ENCODE results near the gene ZSCAN26.

Gene ZSCAN26

DNA sequence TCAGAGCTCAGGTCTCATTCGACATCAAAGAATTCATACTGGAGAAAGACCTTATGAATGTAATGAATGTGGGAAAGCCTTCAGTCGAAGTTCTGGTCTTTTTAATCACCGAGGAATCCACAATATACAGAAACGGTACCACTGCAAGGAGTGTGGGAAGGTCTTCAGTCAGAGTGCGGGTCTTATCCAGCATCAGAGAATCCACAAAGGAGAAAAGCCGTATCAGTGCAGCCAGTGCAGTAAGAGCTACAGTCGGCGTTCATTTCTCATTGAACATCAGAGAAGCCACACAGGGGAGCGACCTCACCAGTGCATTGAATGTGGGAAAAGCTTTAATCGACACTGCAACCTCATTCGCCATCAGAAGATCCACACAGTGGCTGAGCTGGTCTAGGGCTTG is 34.2 kb upstream of the ZSCAN26 start:
- TF ChIP-seq SNAI2 (CRISPR knock-in tag; IDR thresholded peaks at IDR 0.05) (no peak), CSDC2 (CRISPR knock-in tag; IDR thresholded peaks at IDR 0.05) (no peak), ESRRG (CRISPR knock-in tag; IDR thresholded peaks at IDR 0.05) (no peak), PPARA (CRISPR knock-in tag; IDR thresholded peaks at IDR 0.05; ENCODE audit: borderline replicate concordance) (no peak), OSR1 (CRISPR knock-in tag; IDR thresholded peaks at IDR 0.05) (no peak), RARB (CRISPR knock-in tag; IDR thresholded peaks at IDR 0.05) (no peak), ZFP3 (CRISPR knock-in tag; IDR thresholded peaks at IDR 0.05) (no peak), ISL1 (CRISPR knock-in tag; IDR thresholded peaks at IDR 0.05) (no peak), ZFP30 (CRISPR knock-in tag; IDR thresholded peaks at IDR 0.05) (no peak), ZNF70 (CRISPR knock-in tag; IDR thresholded peaks at IDR 0.05) (no peak), ARNTL (CRISPR knock-in tag; IDR thresholded peaks at IDR 0.05; ENCODE audit: borderline replicate concordance, low read depth) (no peak)
- TF ChIP-seq, protein P1, sequence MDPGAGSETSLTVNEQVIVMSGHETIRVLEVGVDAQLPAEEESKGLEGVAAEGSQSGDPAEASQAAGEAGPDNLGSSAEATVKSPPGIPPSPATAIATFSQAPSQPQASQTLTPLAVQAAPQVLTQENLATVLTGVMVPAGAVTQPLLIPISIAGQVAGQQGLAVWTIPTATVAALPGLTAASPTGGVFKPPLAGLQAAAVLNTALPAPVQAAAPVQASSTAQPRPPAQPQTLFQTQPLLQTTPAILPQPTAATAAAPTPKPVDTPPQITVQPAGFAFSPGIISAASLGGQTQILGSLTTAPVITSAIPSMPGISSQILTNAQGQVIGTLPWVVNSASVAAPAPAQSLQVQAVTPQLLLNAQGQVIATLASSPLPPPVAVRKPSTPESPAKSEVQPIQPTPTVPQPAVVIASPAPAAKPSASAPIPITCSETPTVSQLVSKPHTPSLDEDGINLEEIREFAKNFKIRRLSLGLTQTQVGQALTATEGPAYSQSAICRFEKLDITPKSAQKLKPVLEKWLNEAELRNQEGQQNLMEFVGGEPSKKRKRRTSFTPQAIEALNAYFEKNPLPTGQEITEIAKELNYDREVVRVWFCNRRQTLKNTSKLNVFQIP (CRISPR knock-in tag; IDR thresholded peaks at IDR 0.05; ENCODE audit: borderline replicate concordance, low read depth), result no peak
- TF ChIP-seq, protein P2, sequence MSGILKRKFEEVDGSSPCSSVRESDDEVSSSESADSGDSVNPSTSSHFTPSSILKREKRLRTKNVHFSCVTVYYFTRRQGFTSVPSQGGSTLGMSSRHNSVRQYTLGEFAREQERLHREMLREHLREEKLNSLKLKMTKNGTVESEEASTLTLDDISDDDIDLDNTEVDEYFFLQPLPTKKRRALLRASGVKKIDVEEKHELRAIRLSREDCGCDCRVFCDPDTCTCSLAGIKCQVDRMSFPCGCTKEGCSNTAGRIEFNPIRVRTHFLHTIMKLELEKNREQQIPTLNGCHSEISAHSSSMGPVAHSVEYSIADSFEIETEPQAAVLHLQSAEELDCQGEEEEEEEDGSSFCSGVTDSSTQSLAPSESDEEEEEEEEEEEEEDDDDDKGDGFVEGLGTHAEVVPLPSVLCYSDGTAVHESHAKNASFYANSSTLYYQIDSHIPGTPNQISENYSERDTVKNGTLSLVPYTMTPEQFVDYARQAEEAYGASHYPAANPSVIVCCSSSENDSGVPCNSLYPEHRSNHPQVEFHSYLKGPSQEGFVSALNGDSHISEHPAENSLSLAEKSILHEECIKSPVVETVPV (CRISPR knock-in tag; IDR thresholded peaks at IDR 0.05), result no peak
- no peak for ATAC-seq

DNA sequence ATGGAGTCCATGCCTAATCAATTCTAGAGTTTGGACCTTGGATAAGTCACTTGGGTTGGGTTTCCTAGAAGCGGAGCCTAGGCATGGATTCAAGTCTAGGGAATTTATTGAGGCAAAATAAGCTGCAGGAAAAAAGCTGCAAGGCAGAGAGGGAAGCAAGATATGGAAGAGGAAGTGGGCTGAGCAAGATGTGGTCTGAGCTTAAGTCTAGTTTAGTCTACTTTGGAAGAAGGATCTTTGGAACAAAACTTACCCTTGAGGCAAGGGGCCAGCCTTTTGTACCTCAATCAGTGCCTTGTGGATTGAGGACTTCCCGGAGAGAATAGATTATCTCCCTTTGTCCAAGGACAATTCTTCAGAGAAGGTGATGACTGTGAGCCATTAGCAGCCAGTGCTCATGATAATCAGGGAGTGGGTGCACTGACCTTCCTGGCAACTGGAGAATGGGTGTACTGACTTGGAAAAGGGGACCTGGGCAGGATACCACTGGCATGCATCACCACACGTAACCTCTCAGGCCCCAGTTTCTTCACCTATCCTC is 31.0 kb upstream of the ZSCAN26 start:
- no peak for TF ChIP-seq ESRRG (CRISPR knock-in tag; IDR thresholded peaks at IDR 0.05)
- no peak for ATAC-seq

DNA sequence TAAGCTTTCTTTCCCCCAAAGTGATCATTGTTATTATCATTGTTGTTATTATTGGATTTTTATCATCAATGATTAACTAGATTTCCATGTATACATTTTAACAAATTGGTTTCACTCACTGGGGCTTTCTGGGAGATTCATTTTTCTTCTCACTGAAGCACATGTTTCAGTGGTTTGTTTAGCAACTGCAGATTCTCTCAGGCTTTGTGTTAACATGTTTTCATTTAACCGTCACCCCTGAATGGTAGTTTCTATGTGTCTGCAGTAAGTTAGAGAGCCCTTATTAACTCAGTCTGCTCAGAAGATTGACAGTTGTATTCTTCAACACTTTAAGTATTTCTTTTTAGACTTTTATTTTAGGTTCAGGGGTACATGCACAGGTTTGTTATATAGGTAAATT is 27.3 kb upstream of the ZSCAN26 start:
- TF ChIP-seq TOX (CRISPR knock-in tag; IDR thresholded peaks at IDR 0.05; ENCODE audit: borderline replicate concordance) (no peak), ZFP3 (CRISPR knock-in tag; IDR thresholded peaks at IDR 0.05) (no peak), ZNF565 (CRISPR knock-in tag; conservative IDR thresholded peaks at IDR 0.05; ENCODE audit: low read depth) (no peak), OSR1 (CRISPR knock-in tag; IDR thresholded peaks at IDR 0.05) (no peak), ZFP30 (CRISPR knock-in tag; IDR thresholded peaks at IDR 0.05) (no peak), ISL1 (CRISPR knock-in tag; IDR thresholded peaks at IDR 0.05) (no peak), SNAI2 (CRISPR knock-in tag; IDR thresholded peaks at IDR 0.05) (no peak), PPARA (CRISPR knock-in tag; IDR thresholded peaks at IDR 0.05; ENCODE audit: borderline replicate concordance) (no peak), ESRRG (CRISPR knock-in tag; IDR thresholded peaks at IDR 0.05) (no peak), ZNF70 (CRISPR knock-in tag; IDR thresholded peaks at IDR 0.05) (no peak), RARB (CRISPR knock-in tag; IDR thresholded peaks at IDR 0.05) (no peak)
- TF ChIP-seq, protein P1 (CRISPR knock-in tag; IDR thresholded peaks at IDR 0.05; ENCODE audit: borderline replicate concordance, low read depth), result no peak
- TF ChIP-seq, protein P3, sequence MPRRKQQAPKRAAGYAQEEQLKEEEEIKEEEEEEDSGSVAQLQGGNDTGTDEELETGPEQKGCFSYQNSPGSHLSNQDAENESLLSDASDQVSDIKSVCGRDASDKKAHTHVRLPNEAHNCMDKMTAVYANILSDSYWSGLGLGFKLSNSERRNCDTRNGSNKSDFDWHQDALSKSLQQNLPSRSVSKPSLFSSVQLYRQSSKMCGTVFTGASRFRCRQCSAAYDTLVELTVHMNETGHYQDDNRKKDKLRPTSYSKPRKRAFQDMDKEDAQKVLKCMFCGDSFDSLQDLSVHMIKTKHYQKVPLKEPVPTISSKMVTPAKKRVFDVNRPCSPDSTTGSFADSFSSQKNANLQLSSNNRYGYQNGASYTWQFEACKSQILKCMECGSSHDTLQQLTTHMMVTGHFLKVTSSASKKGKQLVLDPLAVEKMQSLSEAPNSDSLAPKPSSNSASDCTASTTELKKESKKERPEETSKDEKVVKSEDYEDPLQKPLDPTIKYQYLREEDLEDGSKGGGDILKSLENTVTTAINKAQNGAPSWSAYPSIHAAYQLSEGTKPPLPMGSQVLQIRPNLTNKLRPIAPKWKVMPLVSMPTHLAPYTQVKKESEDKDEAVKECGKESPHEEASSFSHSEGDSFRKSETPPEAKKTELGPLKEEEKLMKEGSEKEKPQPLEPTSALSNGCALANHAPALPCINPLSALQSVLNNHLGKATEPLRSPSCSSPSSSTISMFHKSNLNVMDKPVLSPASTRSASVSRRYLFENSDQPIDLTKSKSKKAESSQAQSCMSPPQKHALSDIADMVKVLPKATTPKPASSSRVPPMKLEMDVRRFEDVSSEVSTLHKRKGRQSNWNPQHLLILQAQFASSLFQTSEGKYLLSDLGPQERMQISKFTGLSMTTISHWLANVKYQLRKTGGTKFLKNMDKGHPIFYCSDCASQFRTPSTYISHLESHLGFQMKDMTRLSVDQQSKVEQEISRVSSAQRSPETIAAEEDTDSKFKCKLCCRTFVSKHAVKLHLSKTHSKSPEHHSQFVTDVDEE (CRISPR knock-in tag; IDR thresholded peaks at IDR 0.05), result no peak
- ATAC-seq, result no peak

DNA sequence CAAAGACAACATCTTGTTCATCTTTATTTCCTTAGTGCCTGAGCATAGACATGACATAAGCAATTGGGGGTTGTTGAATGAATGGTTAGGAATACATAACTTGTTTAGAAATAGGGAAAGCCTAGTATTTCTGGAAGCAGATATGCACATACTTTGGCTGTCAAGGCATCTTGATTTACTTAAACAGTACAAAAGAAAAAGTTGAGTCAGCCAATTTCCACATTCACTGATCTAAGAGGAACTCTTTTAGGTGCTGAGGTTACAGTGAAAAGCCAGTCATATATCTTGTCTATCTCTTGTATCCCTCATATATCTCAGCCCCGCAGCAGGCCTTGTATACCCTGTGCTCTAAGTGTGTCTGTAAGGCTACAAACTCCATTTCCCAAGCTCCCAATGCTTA is 26.5 kb upstream of the ZSCAN26 start:
- no peak for TF ChIP-seq SNAI2 (CRISPR knock-in tag; IDR thresholded peaks at IDR 0.05)
- no peak for TF ChIP-seq ZFP3 (CRISPR knock-in tag; IDR thresholded peaks at IDR 0.05)
- no peak for TF ChIP-seq ZNF8 (CRISPR knock-in tag; IDR thresholded peaks at IDR 0.05)
- no peak for TF ChIP-seq ZNF70 (CRISPR knock-in tag; IDR thresholded peaks at IDR 0.05)
- TF ChIP-seq OSR1 (CRISPR knock-in tag; IDR thresholded peaks at IDR 0.05), result no peak
- TF ChIP-seq PPARA (CRISPR knock-in tag; IDR thresholded peaks at IDR 0.05; ENCODE audit: borderline replicate concordance), result no peak
- TF ChIP-seq RARB (CRISPR knock-in tag; IDR thresholded peaks at IDR 0.05), result no peak
- no peak for ATAC-seq

DNA sequence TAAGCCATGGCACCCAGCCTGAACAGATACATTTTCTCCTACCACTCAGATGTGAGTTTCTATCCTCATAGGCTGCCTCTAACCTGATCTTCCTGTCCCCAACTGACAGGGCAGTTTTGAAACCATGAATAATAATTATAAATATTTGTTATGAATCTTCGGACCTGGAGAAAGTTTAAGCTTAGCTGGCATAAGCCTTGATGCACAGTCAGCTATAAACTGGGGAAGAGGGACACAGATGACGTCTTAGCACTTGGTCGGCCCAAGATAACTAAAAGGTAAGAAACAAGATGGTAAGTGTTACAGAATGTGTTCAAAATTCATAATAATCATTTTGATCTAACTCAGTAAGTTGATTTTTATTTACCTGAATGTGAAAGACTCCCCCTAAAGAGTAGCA is 23.0 kb upstream of the ZSCAN26 start:
- TF ChIP-seq, protein P4, sequence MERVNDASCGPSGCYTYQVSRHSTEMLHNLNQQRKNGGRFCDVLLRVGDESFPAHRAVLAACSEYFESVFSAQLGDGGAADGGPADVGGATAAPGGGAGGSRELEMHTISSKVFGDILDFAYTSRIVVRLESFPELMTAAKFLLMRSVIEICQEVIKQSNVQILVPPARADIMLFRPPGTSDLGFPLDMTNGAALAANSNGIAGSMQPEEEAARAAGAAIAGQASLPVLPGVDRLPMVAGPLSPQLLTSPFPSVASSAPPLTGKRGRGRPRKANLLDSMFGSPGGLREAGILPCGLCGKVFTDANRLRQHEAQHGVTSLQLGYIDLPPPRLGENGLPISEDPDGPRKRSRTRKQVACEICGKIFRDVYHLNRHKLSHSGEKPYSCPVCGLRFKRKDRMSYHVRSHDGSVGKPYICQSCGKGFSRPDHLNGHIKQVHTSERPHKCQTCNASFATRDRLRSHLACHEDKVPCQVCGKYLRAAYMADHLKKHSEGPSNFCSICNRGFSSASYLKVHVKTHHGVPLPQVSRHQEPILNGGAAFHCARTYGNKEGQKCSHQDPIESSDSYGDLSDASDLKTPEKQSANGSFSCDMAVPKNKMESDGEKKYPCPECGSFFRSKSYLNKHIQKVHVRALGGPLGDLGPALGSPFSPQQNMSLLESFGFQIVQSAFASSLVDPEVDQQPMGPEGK (CRISPR knock-in tag; IDR thresholded peaks at IDR 0.05; ENCODE audit: borderline replicate concordance), result no peak
- TF ChIP-seq, protein P3 (CRISPR knock-in tag; IDR thresholded peaks at IDR 0.05), result no peak
- TF ChIP-seq TCF4 (CRISPR knock-in tag; IDR thresholded peaks at IDR 0.05; ENCODE audit: borderline replicate concordance), result no peak
- TF ChIP-seq OSR1 (CRISPR knock-in tag; IDR thresholded peaks at IDR 0.05), result no peak
- ATAC-seq, result no peak
